Glomerular endothelial cell (primary cell): Measurements from ENCODE around the gene AMIGO3. TPM values are rescaled to one million over a fixed set of nuclear protein-coding genes. Genes with fewer than 3 reads are reported as not detected.
"Not testable (repeated sequence)": the region's sequence is repeated elsewhere in the genome, so short reads cannot be mapped to it uniquely, and the experiment has no call there.

Source experiments
- DNase-seq: peaks from one replicate; pipeline ENCODE4 v3.0.0-alpha.2; 2011; ENCODE audit warnings: low read depth, low spot score; ENCODE audit errors: extremely low read depth
- total RNA-seq: library from RNA; depleted of rRNA; stranded (reverse); fragments of >200 nt; gene quantifications from 2 replicates; pipeline ENCODE4 v1.2.3, GENCODE V29; 2015

AMIGO3 gene
- total RNA-seq, 1 donor from 2014 or later: 1.2 TPM

GRCh38 chr3:49689908-49690624 lies 29.4 kb downstream of the AMIGO3 start:
- DNase-seq: not testable (repeated sequence)

- peak; percentile 45 for DNase-seq
Observed at GRCh38 chr3:49689046-49689907, 30.2 kb downstream of the AMIGO3 start, which contains the start of the genes MST1 and RNF123. MST1 (minus strand) TSS chr3:49689474; CDS start chr3:49688691, 783 bp downstream. RNF123 (plus strand) TSS chr3:49689557; CDS start chr3:49691166, 1,609 bp downstream.

- DNase-seq: not testable (repeated sequence)
Observed at GRCh38 chr3:49688338-49689045, 31.0 kb downstream of the AMIGO3 start.

- DNase-seq: not testable (repeated sequence)
Observed at GRCh38 chr3:49687424-49687795, 32.1 kb downstream of the AMIGO3 start.

GRCh38 chr3:49686769-49687423 lies 32.6 kb downstream of the AMIGO3 start:
- DNase-seq: not testable (repeated sequence)

GRCh38 chr3:49686346-49686745 lies 33.1 kb downstream of the AMIGO3 start:
- not testable (repeated sequence) for DNase-seq

- not testable (repeated sequence) for DNase-seq
Observed at GRCh38 chr3:49685846-49686245, 33.6 kb downstream of the AMIGO3 start.

GRCh38 chr3:49685103-49685502 lies 34.4 kb downstream of the AMIGO3 start:
- DNase-seq: not testable (repeated sequence)

GRCh38 chr3:49684453-49684852 lies 35.0 kb downstream of the AMIGO3 start:
- DNase-seq: not testable (repeated sequence)

GRCh38 chr3:49683162-49683561 lies 36.3 kb downstream of the AMIGO3 start:
- DNase-seq: no peak

- DNase-seq: no peak
Observed at GRCh38 chr3:49681543-49681942, 37.9 kb downstream of the AMIGO3 start.

- DNase-seq: no peak
Observed at GRCh38 chr3:49681232-49681522, 38.3 kb downstream of the AMIGO3 start.

GRCh38 chr3:49680493-49681231 lies 38.8 kb downstream of the AMIGO3 start:
- no peak for DNase-seq

- no peak for DNase-seq
Observed at GRCh38 chr3:49675912-49676311, 43.6 kb downstream of the AMIGO3 start.

GRCh38 chr3:49674497-49674983 lies 44.9 kb downstream of the AMIGO3 start:
- DNase-seq: no peak

- peak; percentile 68 for DNase-seq
Observed at GRCh38 chr3:49673715-49674496, 45.6 kb downstream of the AMIGO3 start, which contains the start of gene APEH. APEH (plus strand) TSS chr3:49674351; CDS start chr3:49674402, 51 bp downstream.

- DNase-seq: no peak
Observed at GRCh38 chr3:49673121-49673714, 46.3 kb downstream of the AMIGO3 start.
